ENCODE results near the gene HIVEP3.

The HIVEP3 gene

GRCh38 chr1:41791667-41792484, 126.8 kb downstream of the HIVEP3 start:
- TF ChIP-seq Cebpa-rat (IDR thresholded peaks at IDR 0.05), result no peak
- no peak overlapping the region for H3K9ac ChIP-seq
- H3K36me3 ChIP-seq, result no peaks in the 10 kb centered on the region
- no peak overlapping the region for H3K4me3 ChIP-seq
- H3K27me3 ChIP-seq, result no peaks in the 10 kb centered on the region
- no peaks in the 10 kb centered on the region for H3K9me3 ChIP-seq (replicated peaks in 1 of 11)
- peaks cover 0 to 39% (median 17%) of the 10 kb centered on the region in 10 experiments; a peak in 16 of 20 replicates for H3K4me1 ChIP-seq
- H4K20me1 ChIP-seq, result no peaks in the 10 kb centered on the region
- peak overlapping the region; percentile 6 to 72 (median 32); a peak in 17 of 22 replicates for H3K4me2 ChIP-seq
- H3K27ac ChIP-seq, result peak overlapping the region in 5 of 11 experiments; percentile 0 to 37 (median 19); a peak in 3 of 22 replicates

DNA sequence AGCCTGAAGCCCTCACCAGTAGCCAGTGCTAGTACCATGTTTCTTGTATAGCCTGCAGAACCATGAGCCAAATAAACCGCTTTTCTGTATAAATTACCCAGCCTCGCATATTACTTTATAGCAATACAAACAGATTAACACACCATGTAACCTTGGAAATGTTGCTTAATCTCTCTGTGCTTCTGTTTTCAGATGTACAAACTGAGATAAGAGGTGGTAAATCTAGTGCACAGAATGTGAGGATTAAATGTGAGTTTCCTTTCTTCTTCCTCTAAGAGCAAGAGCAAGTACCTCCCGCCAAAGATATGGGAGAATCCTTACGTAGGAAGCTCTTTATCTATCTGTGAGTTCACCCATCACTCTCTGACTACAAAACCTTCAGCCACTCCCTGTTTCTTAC, 128.4 kb downstream of the HIVEP3 start:
- Histone ChIP-seq H3K4me2 (peak overlapping the region in 2 of 11 experiments; percentile 27 to 41; a peak in 3 of 22 replicates), H3K9me3 (replicated peaks in 1 of 11) (no peaks in the 10 kb centered on the region), H3K4me1 (peaks cover 0 to 34% (median 16%) of the 10 kb centered on the region in 10 experiments; a peak in 16 of 20 replicates), H3K27ac (no peak overlapping the region), H3K36me3 (no peaks in the 10 kb centered on the region), H4K20me1 (no peaks in the 10 kb centered on the region), H3K27me3 (no peaks in the 10 kb centered on the region), H3K9ac (no peak overlapping the region), H3K4me3 (no peak overlapping the region)
- no peak for TF ChIP-seq Cebpa-rat (IDR thresholded peaks at IDR 0.05)

- H3K9me3 ChIP-seq (replicated peaks in 1 of 11), result no peaks in the 10 kb centered on the region
- peaks cover 4 to 35% (median 19%) of the 10 kb centered on the region in 10 experiments; a peak in 19 of 20 replicates for H3K4me1 ChIP-seq
- H4K20me1 ChIP-seq, result no peaks in the 10 kb centered on the region
- H3K4me3 ChIP-seq, result no peak overlapping the region
- H3K9ac ChIP-seq, result no peak overlapping the region
- H3K36me3 ChIP-seq, result no peaks in the 10 kb centered on the region
- H3K27me3 ChIP-seq, result no peaks in the 10 kb centered on the region
- no peak overlapping the region; a peak in 1 of 22 replicates for H3K27ac ChIP-seq
- no peak for TF ChIP-seq Cebpa-rat (IDR thresholded peaks at IDR 0.05)
- H3K4me2 ChIP-seq, result peak overlapping the region in 4 of 11 experiments; percentile 9 to 41 (median 32); a peak in 7 of 22 replicates
Observed at GRCh38 chr1:41789661-41790330, 128.9 kb downstream of the HIVEP3 start.

DNA sequence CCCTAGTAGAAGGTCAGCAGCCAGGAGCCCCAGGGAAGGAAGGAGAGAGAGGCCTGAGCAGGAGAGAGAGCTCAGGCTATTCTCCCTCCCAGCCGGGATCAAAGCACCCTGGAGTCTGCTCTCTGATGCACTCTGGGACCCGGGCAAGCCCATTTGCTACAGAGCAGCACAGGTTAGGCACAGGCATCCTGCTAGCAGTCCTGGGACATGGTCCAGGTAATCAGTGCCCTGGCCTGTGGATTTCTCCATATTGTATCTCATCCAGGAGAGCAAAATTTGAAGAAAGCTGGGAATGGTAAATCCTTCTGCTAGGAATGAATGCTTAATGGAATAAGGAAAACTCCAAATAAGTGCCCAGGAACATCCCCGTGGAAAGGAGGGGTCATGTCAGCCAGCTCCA, 130.3 kb downstream of the HIVEP3 start:
- Histone ChIP-seq H3K27ac (peak overlapping the region in 1 of 11 experiments; percentile 41; a peak in 2 of 22 replicates), H3K4me2 (no peak overlapping the region), H3K4me1 (peaks cover 16 to 49% (median 33%) of the 10 kb centered on the region in 10 experiments; a peak in 19 of 20 replicates), H3K9ac (no peak overlapping the region), H3K9me3 (replicated peaks in 1 of 11) (no peaks in the 10 kb centered on the region), H3K36me3 (no peaks in the 10 kb centered on the region), H3K27me3 (no peaks in the 10 kb centered on the region), H4K20me1 (no peaks in the 10 kb centered on the region), H3K4me3 (no peak overlapping the region)
- no peak for TF ChIP-seq Cebpa-rat (IDR thresholded peaks at IDR 0.05)

GRCh38 chr1:41784531-41785274, 134.0 kb downstream of the HIVEP3 start:
- H3K27me3 ChIP-seq, result no peaks in the 10 kb centered on the region
- H3K9me3 ChIP-seq (replicated peaks in 1 of 11), result no peaks in the 10 kb centered on the region
- no peak for TF ChIP-seq Cebpa-rat (IDR thresholded peaks at IDR 0.05)
- peak overlapping the region in 5 of 11 experiments; percentile 13 to 37 (median 17); a peak in 5 of 22 replicates for H3K27ac ChIP-seq
- no peak overlapping the region for H3K4me3 ChIP-seq
- peak overlapping the region in 10 of 11 experiments; percentile 4 to 78 (median 43); a peak in 15 of 22 replicates for H3K4me2 ChIP-seq
- no peaks in the 10 kb centered on the region for H3K36me3 ChIP-seq
- no peaks in the 10 kb centered on the region for H4K20me1 ChIP-seq
- peak overlapping the region in 6 of 11 experiments; percentile 0 to 34 (median 19); a peak in 5 of 22 replicates for H3K9ac ChIP-seq
- H3K4me1 ChIP-seq, result peaks cover 19 to 41% (median 36%) of the 10 kb centered on the region in 10 experiments; a peak in 19 of 20 replicates

- no peak for TF ChIP-seq Cebpa-rat (IDR thresholded peaks at IDR 0.05)
- Histone ChIP-seq H3K9me3 (replicated peaks in 1 of 11) (no peaks in the 10 kb centered on the region), H4K20me1 (no peaks in the 10 kb centered on the region), H3K4me1 (peaks cover 19 to 39% (median 32%) of the 10 kb centered on the region in 10 experiments; a peak in 19 of 20 replicates), H3K36me3 (no peaks in the 10 kb centered on the region), H3K9ac (peak overlapping the region in 3 of 11 experiments; percentile 14 to 45 (median 18); a peak in 1 of 22 replicates), H3K27me3 (no peaks in the 10 kb centered on the region; a peak in 1 of 22 replicates), H3K27ac (peak overlapping the region in 3 of 11 experiments; percentile 24 to 49 (median 34); a peak in 6 of 22 replicates), H3K4me3 (no peak overlapping the region), H3K4me2 (peak overlapping the region in 5 of 11 experiments; percentile 31 to 78 (median 71); a peak in 11 of 22 replicates)
Observed at GRCh38 chr1:41783189-41783639, 135.5 kb downstream of the HIVEP3 start.

GRCh38 chr1:41780916-41781315, 137.8 kb downstream of the HIVEP3 start:
- Histone ChIP-seq H4K20me1 (no peaks in the 10 kb centered on the region), H3K9me3 (replicated peaks in 1 of 11) (no peaks in the 10 kb centered on the region), H3K27ac (no peak overlapping the region), H3K36me3 (no peaks in the 10 kb centered on the region), H3K4me3 (no peak overlapping the region), H3K27me3 (no peaks in the 10 kb centered on the region; a peak in 1 of 22 replicates), H3K9ac (no peak overlapping the region), H3K4me2 (no peak overlapping the region), H3K4me1 (peaks cover 19 to 48% (median 37%) of the 10 kb centered on the region in 10 experiments; a peak in 19 of 20 replicates)
- TF ChIP-seq Cebpa-rat (IDR thresholded peaks at IDR 0.05), result no peak

DNA sequence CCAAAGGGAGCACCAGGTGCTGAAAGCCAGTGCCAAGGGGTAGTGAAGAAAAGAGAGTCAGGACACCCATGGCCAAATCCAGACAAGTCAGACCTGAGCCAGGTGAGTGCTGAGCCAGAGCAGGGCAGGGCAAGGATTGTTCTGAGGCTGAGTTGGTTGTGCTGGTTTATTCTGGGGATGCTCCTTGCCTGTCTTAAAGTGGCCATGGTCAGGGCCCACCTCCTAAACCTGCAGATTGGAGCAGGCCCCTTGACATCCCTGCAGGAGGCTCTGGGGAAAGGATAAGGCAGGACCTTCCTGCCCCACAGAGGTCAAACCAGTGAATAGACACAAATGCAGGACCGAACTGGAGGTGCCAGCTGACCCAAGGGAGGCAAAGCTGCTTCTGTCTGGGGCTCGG, 138.4 kb downstream of the HIVEP3 start:
- Histone ChIP-seq H4K20me1 (no peaks in the 10 kb centered on the region), H3K36me3 (no peaks in the 10 kb centered on the region), H3K27me3 (no peaks in the 10 kb centered on the region; a peak in 1 of 22 replicates), H3K4me1 (peaks cover 19 to 48% (median 37%) of the 10 kb centered on the region in 10 experiments; a peak in 19 of 20 replicates), H3K27ac (no peak overlapping the region), H3K4me3 (no peak overlapping the region), H3K9me3 (replicated peaks in 1 of 11) (no peaks in the 10 kb centered on the region), H3K4me2 (no peak overlapping the region), H3K9ac (no peak overlapping the region)
- TF ChIP-seq Cebpa-rat (IDR thresholded peaks at IDR 0.05), result no peak
